Transverse colon (tissue), 4 donors: ENCODE measurements around the gene CCDC85C.

Experiments
- CTCF ChIP-seq, 5 experiments: fragments of 200-600 bp in 3 of 5; fragments of 450-650 bp in 2 of 5; sonication (generic) in 3 of 5; IDR thresholded peaks; 1 replicate in 2 of 5; 2 replicates in 3 of 5; pipeline ENCODE4 v1.5.1; 2016 to 2017; ENCODE audit warnings: antibody characterized with exemption in 5 of 5, inconsistent platforms in 3 of 5, mild to moderate bottlenecking in 2 of 5, moderate library complexity in 1 of 5
- EP300 ChIP-seq: sonication (generic); formaldehyde crosslinking; IDR thresholded peaks from one replicate; pipeline ENCODE4 v1.6.1; 2017; ENCODE audit warnings: antibody characterized with exemption, low read depth
- POLR2AphosphoS5 ChIP-seq, 3 donors: sonication (generic); formaldehyde crosslinking; IDR thresholded peaks; one replicate each; pipeline ENCODE4 v1.6.1; 2016; ENCODE audit warnings: antibody characterized with exemption in 3 of 3

GRCh38 chr14:99611646-99612045, 7.6 kb upstream of the CCDC85C start:
- TF ChIP-seq CTCF (IDR thresholded peaks at IDR 0.05) (no peak), EP300 (no peak), POLR2AphosphoS5 (IDR thresholded peaks at IDR 0.05) (no peak)
